A549 (cell line): ENCODE data around the gene TMEM131. TPM values are rescaled to one million over a fixed set of nuclear protein-coding genes. Genes with fewer than 3 reads are reported as not detected.

Experiments
- ATAC-seq, 2 experiments: fragments of 200-7000 bp in 1 of 2; fragments of >200 bp in 1 of 2; cut with Nextera tagmentation in 1 of 2; cut with Tn5 transposase in 1 of 2; 3 replicates each; pipeline versions ENCODE4 v1.8.0 to v1.9.1; 2018 to 2020; ENCODE audit warnings: mild to moderate bottlenecking in 1 of 2, moderate library complexity in 1 of 2
- CTCF ChIA-PET: fragments of 300-600 bp; sonication (Branson Sonifier 250); formaldehyde crosslinking; extraction: SDS; loops from one replicate; lab custom pipeline; 2021; ENCODE audit warnings: antibody characterized with exemption, inconsistent platforms; lab: Yijun Ruan, JAX
- POLR2A ChIA-PET: fragments of 350-600 bp; formaldehyde crosslinking; extraction: SDS; loops from one replicate; lab custom pipeline; 2021; ENCODE audit warnings: antibody characterized with exemption, inconsistent platforms; lab: Yijun Ruan, JAX
- DNase-seq, 2 experiments: peaks; one replicate each; pipeline versions ENCODE4 v3.0.0 to v3.0.0-alpha.2; 2011 to 2016; ENCODE audit warnings: low read depth in 1 of 2, low spot score in 1 of 2
- FAIRE-seq: peaks from 2 replicates; lab custom pipeline; 2011; peaks lifted over from hg19 to GRCh38; lab: Jason Lieb, UNC
- H3K27ac ChIP-seq, 2 experiments: fragments of >200 bp; sonication (Bioruptor Twin); formaldehyde crosslinking; 3 replicates each; pipeline ENCODE4 v1.5.1; 2016 to 2017
- H3K4me1 ChIP-seq: fragments of >200 bp; sonication (Bioruptor Twin); formaldehyde crosslinking; 3 replicates; pipeline ENCODE4 v1.6.1; 2016
- H3K4me2 ChIP-seq: fragments of >200 bp; sonication (Bioruptor Twin); formaldehyde crosslinking; 3 replicates; pipeline ENCODE4 v1.6.1; 2016
- H3K4me3 ChIP-seq: fragments of >200 bp; sonication (Bioruptor Twin); formaldehyde crosslinking; 3 replicates; pipeline ENCODE4 v1.5.1; 2016
- H3K9me3 ChIP-seq: fragments of >200 bp; sonication (Bioruptor Twin); formaldehyde crosslinking; 3 replicates; pipeline ENCODE4 v1.6.1; 2016
- BHLHE40 ChIP-seq: IDR thresholded peaks from 2 replicates; pipeline ENCODE4 v1.6.1; 2012; ENCODE audit warnings: low read depth, low read length, inconsistent platforms
- CBX8 ChIP-seq: fragments of 200-600 bp; sonication (generic); IDR thresholded peaks from 2 replicates; pipeline ENCODE4 v1.6.1; 2016
- CHD2 ChIP-seq: fragments of 150-350 bp; IDR thresholded peaks from 2 replicates; pipeline ENCODE4 v1.6.1; 2014; ENCODE audit warnings: low read length; ENCODE audit not compliant: partially characterized antibody
- EHMT2 ChIP-seq: fragments of 200-600 bp; sonication (generic); IDR thresholded peaks from 2 replicates; pipeline ENCODE4 v1.6.1; 2016; ENCODE audit warnings: antibody characterized with exemption, low read depth, mild to moderate bottlenecking, moderate library complexity
- ESRRA ChIP-seq: fragments of 150-350 bp; IDR thresholded peaks from 2 replicates; pipeline ENCODE4 v1.6.1; 2014; ENCODE audit warnings: mild to moderate bottlenecking, low read length, borderline replicate concordance
- FOSL2 ChIP-seq, 2 experiments: fragments of 450-650 bp in 1 of 2; fragments of >200 bp in 1 of 2; sonication (Bioruptor Twin) in 1 of 2; formaldehyde crosslinking; IDR thresholded peaks; 2 replicates each; pipeline versions ENCODE4 v1.5.0 to v1.6.1; 2016 to 2020; ENCODE audit warnings: mild to moderate bottlenecking in 1 of 2, moderate library complexity in 1 of 2
- FOXS1 ChIP-seq: fragments of 250-450 bp; sonication (Bioruptor Pico); IDR thresholded peaks from 2 replicates; pipeline ENCODE4 v1.5.0; 2020; ENCODE audit warnings: mild to moderate bottlenecking, moderate library complexity
- GATA3 ChIP-seq: IDR thresholded peaks from 2 replicates; pipeline ENCODE4 v1.6.1; 2012; ENCODE audit warnings: borderline replicate concordance
- HOXB13 ChIP-seq: fragments of 250-450 bp; sonication (Bioruptor Pico); IDR thresholded peaks from 2 replicates; pipeline ENCODE4 v1.5.0; 2020; ENCODE audit warnings: low read depth, mild to moderate bottlenecking, moderate library complexity
- HOXB5 ChIP-seq: fragments of 250-450 bp; sonication (Bioruptor Pico); IDR thresholded peaks from 2 replicates; pipeline ENCODE4 v1.5.0; 2020; ENCODE audit warnings: mild to moderate bottlenecking, moderate library complexity
- JUN ChIP-seq, 2 experiments: fragments of >200 bp; sonication (Bioruptor Twin); formaldehyde crosslinking; IDR thresholded peaks; 2 replicates in 1 of 2; 3 replicates in 1 of 2; pipeline ENCODE4 v1.6.1; 2016 to 2017
- MAZ ChIP-seq: fragments of 150-350 bp; IDR thresholded peaks from 2 replicates; pipeline ENCODE4 v1.6.1; 2014; ENCODE audit warnings: antibody characterized with exemption, low read depth, low read length, borderline replicate concordance
- NR3C1 ChIP-seq: fragments of >200 bp; sonication (Bioruptor Twin); formaldehyde crosslinking; IDR thresholded peaks from 3 replicates; pipeline ENCODE4 v1.6.1; 2017
- PHF8 ChIP-seq: fragments of 200-600 bp; sonication (generic); IDR thresholded peaks from 2 replicates; pipeline ENCODE4 v1.6.1; 2016; ENCODE audit warnings: low read depth, mild to moderate bottlenecking, antibody characterized with exemption, moderate library complexity, borderline replicate concordance
- POLR2A ChIP-seq: IDR thresholded peaks from 2 replicates; pipeline ENCODE4 v1.6.1; 2012; ENCODE audit warnings: mild to moderate bottlenecking, low read length
- POLR2AphosphoS2 ChIP-seq: conservative IDR thresholded peaks from 2 replicates; pipeline ENCODE4 v1.6.1; 2012; ENCODE audit warnings: low read length, improper control_type of control experiment, inconsistent platforms
- RNF2 ChIP-seq: fragments of 200-600 bp; sonication (generic); IDR thresholded peaks from 2 replicates; pipeline ENCODE4 v1.6.1; 2016; ENCODE audit warnings: low read depth, mild to moderate bottlenecking, antibody characterized with exemption, moderate library complexity, borderline replicate concordance
- SMC3 ChIP-seq: fragments of >200 bp; sonication (Bioruptor Twin); formaldehyde crosslinking; IDR thresholded peaks from 3 replicates; pipeline ENCODE4 v1.6.1; 2018; ENCODE audit warnings: inconsistent platforms
- SREBF2 ChIP-seq: fragments of 450-650 bp; IDR thresholded peaks from 2 replicates; pipeline ENCODE4 v1.6.1; 2014; ENCODE audit warnings: mild to moderate bottlenecking, moderate library complexity
- TFCP2L1 ChIP-seq: fragments of 250-450 bp; sonication (Bioruptor Pico); IDR thresholded peaks from 2 replicates; pipeline ENCODE4 v1.5.0; 2021; ENCODE audit warnings: mild to moderate bottlenecking
- ZC3H11A ChIP-seq: fragments of 450-650 bp; IDR thresholded peaks from 2 replicates; pipeline ENCODE4 v1.6.1; 2014; ENCODE audit warnings: antibody characterized with exemption, mild to moderate bottlenecking
- WGBS: methylation state at CpG from one replicate; pipeline ENCODE4 v1.1.6; 2017; ENCODE audit errors: missing lambda C conversion rate; 5-methylcytosine and 5-hydroxymethylcytosine counted together
- polyA plus RNA-seq, 4 experiments: library from polyadenylated mRNA; depleted of rRNA in 3 of 4; stranded (reverse); fragments of >200 nt; fragmentation: RNase III in 1 of 4; extraction: RNeasy Plus Mini Kit Qiagen cat#74134 plus additional on column Dnase treatment in 1 of 4; gene quantifications; 2 replicates in 3 of 4; 3 replicates in 1 of 4; pipeline ENCODE4 v1.2.3, GENCODE V29; 2011 to 2017
- TF ChIP-seq, protein P1 (sequence below): fragments of >200 bp; sonication (Bioruptor Twin); formaldehyde crosslinking; IDR thresholded peaks from 3 replicates; pipeline ENCODE4 v1.6.1; 2016
- TF ChIP-seq, protein P2 (sequence below): fragments of 150-350 bp; IDR thresholded peaks from 2 replicates; pipeline ENCODE4 v1.6.1; 2014; ENCODE audit warnings: low read depth, mild to moderate bottlenecking, low read length
- TF ChIP-seq, protein P3 (sequence below): fragments of >200 bp; sonication (Bioruptor Twin); formaldehyde crosslinking; IDR thresholded peaks from 2 replicates; pipeline ENCODE4 v1.6.1; 2016

TMEM131 gene
- polyA plus RNA-seq, 2 of the 4 experiments (the other 2 are of a cell fraction) = 14.5 to 21.8 TPM

DNA sequence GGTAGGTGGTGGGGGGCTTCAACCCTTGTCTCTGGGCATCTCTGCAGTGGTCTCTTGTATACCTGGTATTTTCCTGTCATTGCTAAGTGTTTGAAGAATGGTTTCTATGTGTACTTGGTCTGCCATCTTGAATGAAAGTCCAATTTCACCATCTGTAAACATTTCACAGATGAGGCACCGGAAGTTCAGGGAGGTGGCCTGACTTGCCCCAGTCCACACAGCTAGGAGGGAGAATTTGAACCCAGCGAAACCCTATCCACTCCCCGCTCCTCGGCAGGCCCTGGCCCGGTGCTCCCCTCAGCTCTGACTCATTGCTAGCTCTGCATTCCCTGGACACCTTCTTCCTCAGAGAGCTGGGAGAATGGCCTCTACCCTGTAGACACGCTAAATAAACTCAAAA, 251.8 kb downstream of the TMEM131 start:
- no peak overlapping the region for H3K4me2 ChIP-seq
- FAIRE-seq (no peak), DNase-seq (no peak), ATAC-seq (no peak)
- no peak for TF ChIP-seq EHMT2
- TF ChIP-seq PHF8 = no peak
- TF ChIP-seq SREBF2 = no peak
- TF ChIP-seq POLR2A = no peak
- no peak for TF ChIP-seq FOSL2 (IDR thresholded peaks at IDR 0.05)
- TF ChIP-seq FOSL2 (CRISPR knock-in tag; IDR thresholded peaks at IDR 0.05) = no peak
- no peak for TF ChIP-seq TFCP2L1 (CRISPR knock-in tag)
- no peak for TF ChIP-seq MAZ
- ChIA-PET CTCF (interaction anchor here (1.2 to 1.5 kb wide), 2 partner anchors 11 to 15 kb away, joined by 3 to 6 read pairs; no protein-coding TSS in a partner anchor), POLR2A (no interaction called here)
- no peaks in the 10 kb centered on the region for H3K4me1 ChIP-seq
- H3K9me3 ChIP-seq = no peaks in the 10 kb centered on the region
- WGBS = 94% methylated on average over 6 of the region's 6 CpGs
- no peak overlapping the region for H3K27ac ChIP-seq
- H3K4me3 ChIP-seq = no peak overlapping the region

DNA sequence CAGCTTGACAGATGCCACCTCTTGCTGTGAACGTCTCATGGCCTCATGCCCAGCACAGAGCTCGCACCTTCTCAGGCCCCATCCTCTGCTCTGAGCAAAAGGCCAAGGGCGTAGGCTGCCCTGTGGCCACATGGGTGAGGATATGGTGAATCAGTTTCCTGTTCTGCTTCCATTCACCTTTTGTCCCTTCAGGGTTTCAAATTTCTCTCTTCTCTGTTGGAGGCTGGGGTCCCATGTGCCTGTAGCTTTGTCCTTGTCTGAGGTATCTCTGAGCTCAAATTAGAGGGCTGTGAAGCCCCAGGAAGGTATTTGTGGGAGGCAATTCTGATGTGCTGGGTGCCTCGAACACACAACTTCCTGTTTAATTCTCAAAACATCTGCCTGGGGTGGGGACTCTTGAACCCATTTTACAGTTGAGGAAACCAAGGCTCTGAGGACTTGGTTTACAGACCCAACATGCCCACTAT, 253.3 kb downstream of the TMEM131 start:
- TF ChIP-seq FOXS1 (CRISPR knock-in tag) = no peak
- CTCF ChIA-PET = interaction anchor here (0.6 to 2.9 kb wide), 5 partner anchors 15 to 643 kb away, joined by 3 to 26 read pairs (median 3); no protein-coding TSS in a partner anchor
- no peaks in the 10 kb centered on the region for H3K4me1 ChIP-seq
- POLR2A ChIA-PET = no interaction called here
- DNase-seq = no peak
- no peak overlapping the region for H3K27ac ChIP-seq
- no peak for ATAC-seq
- no peak overlapping the region for H3K4me3 ChIP-seq
- no peaks in the 10 kb centered on the region for H3K9me3 ChIP-seq
- 86% methylated on average over 4 of the region's 4 CpGs for WGBS
- FAIRE-seq = no peak
- H3K4me2 ChIP-seq = no peak overlapping the region

DNA sequence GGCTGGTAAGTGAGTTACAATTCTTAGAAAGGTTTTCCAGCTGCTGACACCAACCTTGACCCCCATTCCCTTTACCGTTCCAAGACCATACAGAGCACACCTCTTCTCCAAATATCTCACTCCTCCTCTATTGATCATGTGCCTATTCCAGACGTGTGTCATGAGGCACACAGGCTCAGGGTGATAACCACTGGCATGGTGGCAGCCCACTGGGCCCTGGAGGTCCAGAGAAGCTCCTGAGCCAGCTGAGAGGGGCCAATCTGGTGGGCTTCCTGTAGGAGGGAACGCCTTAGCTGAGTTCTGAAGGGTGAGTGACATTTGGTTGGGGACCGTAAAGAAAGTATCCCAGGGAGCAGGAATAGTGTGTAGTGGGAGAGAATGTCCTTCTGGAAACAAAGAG, 254.1 kb downstream of the TMEM131 start:
- Histone ChIP-seq H3K27ac (no peak overlapping the region), H3K4me1 (no peaks in the 10 kb centered on the region), H3K9me3 (no peaks in the 10 kb centered on the region), H3K4me3 (no peak overlapping the region), H3K4me2 (no peak overlapping the region)
- FAIRE-seq (no peak), DNase-seq (no peak), ATAC-seq (no peak)
- WGBS = 85% methylated on average over 4 of the region's 4 CpGs
- TF ChIP-seq GATA3 (no peak), RNF2 (no peak), HOXB5 (no peak), ZC3H11A (no peak), FOXS1 (CRISPR knock-in tag) (no peak), ESRRA (no peak), NR3C1 (no peak), POLR2AphosphoS2 (no peak), HOXB13 (CRISPR knock-in tag) (no peak), CBX8 (no peak), SMC3 (no peak), BHLHE40 (no peak), JUN (IDR thresholded peaks at IDR 0.05) (no peak), CHD2 (no peak)
- TF ChIP-seq, protein P1, sequence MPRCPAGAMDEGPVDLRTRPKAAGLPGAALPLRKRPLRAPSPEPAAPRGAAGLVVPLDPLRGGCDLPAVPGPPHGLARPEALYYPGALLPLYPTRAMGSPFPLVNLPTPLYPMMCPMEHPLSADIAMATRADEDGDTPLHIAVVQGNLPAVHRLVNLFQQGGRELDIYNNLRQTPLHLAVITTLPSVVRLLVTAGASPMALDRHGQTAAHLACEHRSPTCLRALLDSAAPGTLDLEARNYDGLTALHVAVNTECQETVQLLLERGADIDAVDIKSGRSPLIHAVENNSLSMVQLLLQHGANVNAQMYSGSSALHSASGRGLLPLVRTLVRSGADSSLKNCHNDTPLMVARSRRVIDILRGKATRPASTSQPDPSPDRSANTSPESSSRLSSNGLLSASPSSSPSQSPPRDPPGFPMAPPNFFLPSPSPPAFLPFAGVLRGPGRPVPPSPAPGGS = no peak
- TF ChIP-seq, protein P2, sequence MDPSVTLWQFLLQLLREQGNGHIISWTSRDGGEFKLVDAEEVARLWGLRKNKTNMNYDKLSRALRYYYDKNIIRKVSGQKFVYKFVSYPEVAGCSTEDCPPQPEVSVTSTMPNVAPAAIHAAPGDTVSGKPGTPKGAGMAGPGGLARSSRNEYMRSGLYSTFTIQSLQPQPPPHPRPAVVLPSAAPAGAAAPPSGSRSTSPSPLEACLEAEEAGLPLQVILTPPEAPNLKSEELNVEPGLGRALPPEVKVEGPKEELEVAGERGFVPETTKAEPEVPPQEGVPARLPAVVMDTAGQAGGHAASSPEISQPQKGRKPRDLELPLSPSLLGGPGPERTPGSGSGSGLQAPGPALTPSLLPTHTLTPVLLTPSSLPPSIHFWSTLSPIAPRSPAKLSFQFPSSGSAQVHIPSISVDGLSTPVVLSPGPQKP = no peak
- TF ChIP-seq, protein P3, sequence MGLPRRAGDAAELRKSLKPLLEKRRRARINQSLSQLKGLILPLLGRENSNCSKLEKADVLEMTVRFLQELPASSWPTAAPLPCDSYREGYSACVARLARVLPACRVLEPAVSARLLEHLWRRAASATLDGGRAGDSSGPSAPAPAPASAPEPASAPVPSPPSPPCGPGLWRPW = no peak
- ChIA-PET CTCF (interaction anchor here (1.0 to 2.9 kb wide), 8 partner anchors 11 to 644 kb away, joined by 3 to 27 read pairs (median 11); no protein-coding TSS in a partner anchor), POLR2A (no interaction called here)
